H4 (cell line): ENCODE results near the gene HOOK1. TPM values are rescaled to one million over a fixed set of nuclear protein-coding genes. Genes with fewer than 3 reads are reported as not detected.

Experiments used
- total RNA-seq: library from RNA; depleted of rRNA; stranded (reverse); fragments of >200 nt; shearing (Covaris generic); gene quantifications from 2 replicates; pipeline ENCODE4 v1.2.3, GENCODE V29; 2014; rRNA removed

The HOOK1 gene
- total RNA-seq, 1 experiment from 2014 or later = 0.02 TPM

Other genes starting within 250 kb of the HOOK1 start
- 6.1 and 6.5 TPM in 2 replicates for gene CYP2J2, start 111.8 kb downstream of the HOOK1 start, total RNA-seq